Upper lobe of left lung (tissue), 6 donors: ENCODE measurements around the gene AQP12B. TPM values are rescaled to one million over a fixed set of nuclear protein-coding genes. Genes with fewer than 3 reads are reported as not detected.

Source experiments
- ATAC-seq, 2 donors: fragments of 200-7000 bp; cut with Tn5 transposase; one replicate each; pipeline ENCODE4 v1.9.1; 2022; ENCODE audit warnings: mild to moderate bottlenecking in 2 of 2, moderate library complexity in 2 of 2; ENCODE audit not compliant: low FRiP score in 2 of 2
- DNase-seq, 2 donors: peaks; one replicate each; pipeline ENCODE4 v3.0.0-alpha.2; 2019 to 2020
- H3K27ac ChIP-seq, 4 donors: fragments of 200-600 bp; sonication (generic); one replicate each; pipeline ENCODE4 v1.5.1; 2016 to 2019
- H3K27me3 ChIP-seq, 4 donors: fragments of 200-600 bp; sonication (generic); one replicate each; pipeline ENCODE4 v1.5.1; 2017 to 2019
- H3K36me3 ChIP-seq, 4 donors: fragments of 200-600 bp; sonication (generic); one replicate each; pipeline ENCODE4 v1.5.1; 2016 to 2019
- H3K4me1 ChIP-seq, 4 donors: fragments of 200-600 bp; sonication (generic); one replicate each; pipeline ENCODE4 v1.5.1; 2018 to 2019
- H3K4me3 ChIP-seq, 4 donors: fragments of 200-600 bp; sonication (generic); one replicate each; pipeline ENCODE4 v1.5.1; 2017 to 2019; ENCODE audit warnings: mild to moderate bottlenecking in 2 of 4, moderate library complexity in 1 of 4
- H3K9me3 ChIP-seq, 4 donors: fragments of 200-600 bp; sonication (generic); one replicate each; pipeline ENCODE4 v1.5.1; 2018 to 2019
- CTCF ChIP-seq, 6 experiments: fragments of 450-650 bp in 4 of 6; fragments of 200-600 bp in 2 of 6; sonication (generic) in 2 of 6; IDR thresholded peaks; one replicate each; pipeline ENCODE4 v1.5.1; 2016 to 2019; ENCODE audit warnings: antibody characterized with exemption in 6 of 6
- EP300 ChIP-seq, 4 donors: sonication (generic); formaldehyde crosslinking; IDR thresholded peaks; one replicate each; pipeline ENCODE4 v1.5.1; 2017; ENCODE audit warnings: antibody characterized with exemption in 4 of 4, control low read depth in 2 of 4
- POLR2A ChIP-seq, 4 donors: fragments of 450-650 bp; IDR thresholded peaks; one replicate each; pipeline ENCODE4 v1.5.1; 2016 to 2017; ENCODE audit warnings: antibody characterized with exemption in 4 of 4, mild to moderate bottlenecking in 2 of 4
- POLR2AphosphoS5 ChIP-seq, 2 donors: sonication (generic); formaldehyde crosslinking; IDR thresholded peaks; one replicate each; pipeline ENCODE4 v1.5.1; 2017; ENCODE audit warnings: antibody characterized with exemption in 2 of 2
- WGBS, 2 donors: methylation state at CpG; one replicate each; pipeline ENCODE4 v1.1.5; 2017 to 2018; 5-methylcytosine and 5-hydroxymethylcytosine counted together
- total RNA-seq, 6 donors: library from RNA; depleted of rRNA in 4 of 6; stranded (reverse); fragments of >200 nt in 4 of 6; gene quantifications; one replicate each; pipeline versions ENCODE4 v1.1.0 to v1.2.1, GENCODE V29; 2016 to 2021
- donor health status: DM: no; HTN: no; CAD: no; lungs with moderate emphysema.
- donor health status: DM: no; HTN: yes; CAD: no; lungs with severe emphysema.

The AQP12B gene
- total RNA-seq, 6 donors from 2014 or later = not detected

- H3K36me3 ChIP-seq = no peaks in the 10 kb centered on the region
- 92 to 100% methylated on average over 11 to 39 of the region's 50 CpGs for WGBS, 2 donors
- DNase-seq (peak; percentile 19 to 76), ATAC-seq (no peak)
- H3K27ac ChIP-seq = no peak overlapping the region
- H3K9me3 ChIP-seq = peaks cover 0 to 10% (median 4%) of the 10 kb centered on the region in 4 donors
- H3K4me3 ChIP-seq = no peak overlapping the region
- TF ChIP-seq CTCF (IDR thresholded peaks at IDR 0.05) (no peak), POLR2A (IDR thresholded peaks at IDR 0.05) (no peak), EP300 (IDR thresholded peaks at IDR 0.05) (no peak), POLR2AphosphoS5 (IDR thresholded peaks at IDR 0.05) (no peak)
- no peaks in the 10 kb centered on the region for H3K27me3 ChIP-seq
- H3K4me1 ChIP-seq = peaks cover 0 to 5% (median 1%) of the 10 kb centered on the region in 4 donors
These were observed 52.5 kb downstream of the AQP12B start for GRCh38 chr2:240629968-240630770.

DNA sequence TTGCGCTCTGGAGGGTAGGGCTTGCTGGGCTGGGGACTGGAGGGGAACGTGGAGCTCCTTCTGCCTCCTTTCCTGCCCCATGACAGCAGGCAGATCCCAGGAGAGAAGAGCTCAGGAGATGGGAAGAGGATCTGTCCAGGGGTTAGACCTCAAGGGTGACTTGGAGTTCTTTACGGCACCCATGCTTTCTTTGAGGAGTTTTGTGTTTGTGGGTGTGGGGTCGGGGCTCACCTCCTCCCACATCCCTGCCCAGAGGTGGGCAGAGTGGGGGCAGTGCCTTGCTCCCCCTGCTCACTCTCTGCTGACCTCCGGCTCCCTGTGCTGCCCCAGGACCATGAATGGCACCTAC, 53.1 kb downstream of the AQP12B start:
- Histone ChIP-seq H3K27ac (no peak overlapping the region), H3K4me1 (peaks cover 0 to 11% (median 3%) of the 10 kb centered on the region in 4 donors), H3K36me3 (no peaks in the 10 kb centered on the region), H3K27me3 (no peaks in the 10 kb centered on the region), H3K9me3 (peaks cover 0 to 10% (median 4%) of the 10 kb centered on the region in 4 donors), H3K4me3 (no peak overlapping the region)
- no peak for ATAC-seq
- no peak for DNase-seq
- 64 to 82% methylated on average over 3 to 4 of the region's 5 CpGs for WGBS, 2 donors
- TF ChIP-seq POLR2A (IDR thresholded peaks at IDR 0.05) = no peak
- TF ChIP-seq CTCF (IDR thresholded peaks at IDR 0.05) = no peak
- TF ChIP-seq EP300 (IDR thresholded peaks at IDR 0.05) = no peak
- TF ChIP-seq POLR2AphosphoS5 (IDR thresholded peaks at IDR 0.05) = no peak

DNA sequence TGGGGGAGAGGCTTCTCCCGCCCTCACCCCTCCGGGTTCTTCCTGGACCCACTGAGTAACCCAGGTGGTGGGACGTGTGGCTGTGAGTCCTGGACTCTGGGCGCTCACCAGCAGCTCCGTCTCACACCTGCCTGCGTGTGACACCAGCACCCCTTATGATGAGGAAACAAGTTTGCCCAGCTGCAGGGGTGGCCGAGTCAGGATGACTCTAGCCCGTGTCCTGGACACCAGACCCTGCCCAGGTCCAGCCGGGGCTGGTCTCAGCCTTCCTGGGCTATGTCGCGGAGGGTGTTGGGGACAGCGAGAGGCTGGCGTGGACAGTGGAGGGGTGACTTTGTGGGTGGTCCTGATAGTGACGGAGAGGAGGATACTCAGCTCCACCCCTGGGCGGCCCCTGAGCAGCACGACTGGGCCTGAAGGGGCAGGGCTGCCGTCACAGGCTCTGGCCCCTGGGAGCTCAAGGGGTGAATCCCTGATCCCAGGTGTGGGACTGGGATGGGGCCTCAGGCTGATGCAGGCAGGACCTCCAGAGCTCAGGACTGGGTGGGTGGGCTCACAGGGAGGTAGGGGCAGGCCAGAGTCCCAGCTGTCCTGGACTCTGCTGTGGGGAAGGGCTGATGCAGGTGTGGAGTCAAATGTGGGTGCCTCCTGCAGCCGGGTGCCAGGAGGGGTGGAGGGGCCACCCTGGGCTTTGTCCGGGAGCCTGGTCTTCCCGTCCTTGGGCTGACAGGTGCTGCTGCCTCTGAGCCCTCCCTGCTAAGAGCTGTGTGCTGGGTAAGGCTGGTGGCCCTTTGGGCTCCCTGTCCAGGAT, 53.7 kb downstream of the AQP12B start:
- H3K4me3 ChIP-seq = no peak overlapping the region
- WGBS, 2 donors = 67% methylated on average over 18 of the region's 20 CpGs; no CpG with 5 or more reads in 1 of the 2 donors
- ATAC-seq = no peak
- H3K27me3 ChIP-seq = no peaks in the 10 kb centered on the region
- no peak overlapping the region for H3K27ac ChIP-seq
- H3K9me3 ChIP-seq = peaks cover 0 to 9% (median 4%) of the 10 kb centered on the region in 4 donors
- H3K4me1 ChIP-seq = peaks cover 0 to 13% (median 4%) of the 10 kb centered on the region in 4 donors
- TF ChIP-seq CTCF (IDR thresholded peaks at IDR 0.05) (no peak), EP300 (IDR thresholded peaks at IDR 0.05) (no peak), POLR2A (IDR thresholded peaks at IDR 0.05) (no peak), POLR2AphosphoS5 (IDR thresholded peaks at IDR 0.05) (no peak)
- DNase-seq = peak in 1 of 2 donors; percentile 60
- no peaks in the 10 kb centered on the region for H3K36me3 ChIP-seq

DNA sequence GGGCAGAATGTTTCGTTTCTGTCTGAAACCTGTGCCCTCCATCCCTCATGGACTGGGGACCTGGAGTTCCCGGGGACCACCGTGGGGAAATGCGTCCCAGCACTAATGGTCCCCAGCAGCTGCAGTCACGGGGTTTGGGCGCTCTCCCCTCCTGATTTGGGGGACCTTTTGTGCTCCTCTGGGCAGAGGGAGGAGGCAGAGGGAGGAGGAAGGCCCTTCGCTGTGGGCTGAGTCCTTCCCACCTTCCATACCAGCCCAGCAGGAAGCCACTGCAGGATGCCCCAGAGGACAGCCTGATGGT, 54.2 kb downstream of the AQP12B start:
- Histone ChIP-seq H3K4me1 (peaks cover 0 to 16% (median 6%) of the 10 kb centered on the region in 4 donors), H3K27me3 (no peaks in the 10 kb centered on the region), H3K4me3 (no peak overlapping the region), H3K36me3 (no peaks in the 10 kb centered on the region), H3K9me3 (peaks cover 0 to 3% (median under 1%) of the 10 kb centered on the region in 4 donors), H3K27ac (no peak overlapping the region)
- ATAC-seq = no peak
- no peak for DNase-seq
- WGBS, 2 donors = 82 to 88% methylated on average over 7 of the region's 7 CpGs
- TF ChIP-seq CTCF (IDR thresholded peaks at IDR 0.05) (no peak), EP300 (IDR thresholded peaks at IDR 0.05) (no peak), POLR2AphosphoS5 (IDR thresholded peaks at IDR 0.05) (no peak), POLR2A (IDR thresholded peaks at IDR 0.05) (no peak)
